DMS153 treated with DMSO at 0.1 percent for 48 hours (cell line): Measurements from ENCODE around the gene ANKRD28.
"Not testable (repeated sequence)": the region's sequence is repeated elsewhere in the genome, so short reads cannot be mapped to it uniquely, and the experiment has no call there.

Experiments used
- DNase-seq: peaks from one replicate; lab custom pipeline; 2025; ENCODE audit not compliant: unreplicated experiment; lab: John Stamatoyannopoulos, UW

The ANKRD28 gene

DNA sequence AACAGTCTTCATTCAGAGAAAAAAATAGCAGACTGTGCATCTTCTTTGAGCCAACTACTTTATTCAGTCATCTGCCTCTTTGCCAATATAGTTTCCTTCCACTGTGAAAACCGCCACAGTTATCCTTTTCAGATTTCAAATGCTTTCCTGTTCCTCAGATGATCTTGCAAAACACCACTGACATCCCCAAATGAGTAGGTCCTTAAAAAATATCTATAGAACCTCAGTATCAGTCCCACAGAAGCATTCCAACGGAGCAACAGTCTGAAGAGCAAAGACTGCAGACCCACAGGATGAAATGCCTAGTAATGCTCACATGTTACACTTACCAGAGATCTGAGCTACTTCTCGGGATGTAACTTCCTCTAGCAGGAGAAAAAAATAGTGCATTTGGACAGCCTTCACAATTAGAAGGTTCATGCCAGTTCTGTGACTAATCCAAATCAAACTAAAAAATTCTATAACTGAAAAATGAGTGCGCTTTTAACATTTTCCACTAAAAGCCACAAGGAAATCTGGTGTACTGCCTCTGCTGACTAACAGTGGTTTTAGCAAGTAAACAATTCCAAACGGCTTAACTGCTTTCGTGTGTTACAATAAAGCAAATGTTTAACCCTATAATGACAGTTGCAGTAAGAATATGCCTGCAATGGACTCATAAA is at the start of gene ANKRD28:
TSS of gene ANKRD28 (minus strand) at position 338 of the 662 bp plus-strand sequence. CDS start 1,458 bp downstream, outside the sequence.
- no peak for DNase-seq

GRCh38 chr3:15847239-15847638 is 49.5 kb upstream of the ANKRD28 start:
- no peak for DNase-seq

- DNase-seq = no peak
Measured at GRCh38 chr3:15846606-15847005, 48.8 kb upstream of the ANKRD28 start.

- no peak for DNase-seq
Measured at GRCh38 chr3:15845475-15845874, 47.7 kb upstream of the ANKRD28 start.

GRCh38 chr3:15844889-15845288 is 47.1 kb upstream of the ANKRD28 start:
- no peak for DNase-seq

GRCh38 chr3:15841091-15841973 is 43.6 kb upstream of the ANKRD28 start:
- not testable (repeated sequence) for DNase-seq

DNA sequence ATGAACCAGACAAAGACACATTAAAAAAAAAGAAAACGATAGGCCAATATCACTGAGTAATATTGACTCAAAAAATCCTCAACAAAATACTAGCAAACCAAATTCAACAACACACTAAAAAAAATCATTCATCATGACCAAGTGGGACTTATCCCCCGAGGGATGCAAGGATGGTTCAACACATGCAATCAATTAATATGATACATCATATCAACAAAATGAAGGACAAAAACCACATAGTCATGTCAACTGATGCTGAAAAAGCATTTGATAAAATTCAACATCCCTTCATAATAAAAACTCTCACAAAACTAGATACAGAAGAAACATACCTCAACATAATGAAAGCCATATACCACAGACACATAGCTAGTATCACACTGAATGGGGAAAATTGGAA is 41.8 kb upstream of the ANKRD28 start:
- DNase-seq = no peak

DNA sequence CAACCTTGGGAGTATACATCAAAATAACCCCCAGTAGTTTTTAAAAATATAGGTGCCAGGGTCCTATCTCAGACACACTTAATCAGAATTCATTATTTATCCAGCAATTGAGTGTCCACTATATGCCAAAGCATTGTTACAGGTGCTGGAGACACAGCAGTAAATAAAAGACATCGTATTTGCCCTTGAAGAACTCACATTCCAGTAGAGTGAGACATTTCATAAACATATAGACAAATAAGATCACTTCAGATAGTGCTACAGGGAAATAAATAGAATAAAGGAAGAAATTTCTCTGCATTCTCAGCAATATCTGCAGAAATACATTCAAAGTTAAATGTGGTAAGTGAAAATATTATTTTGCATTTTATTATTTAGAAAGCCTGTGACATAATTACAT is 34.1 kb upstream of the ANKRD28 start:
- DNase-seq = no peak

GRCh38 chr3:15825016-15825415 is 27.2 kb upstream of the ANKRD28 start:
- DNase-seq = no peak

- no peak for DNase-seq
Measured at GRCh38 chr3:15823092-15823491, 25.3 kb upstream of the ANKRD28 start.

DNA sequence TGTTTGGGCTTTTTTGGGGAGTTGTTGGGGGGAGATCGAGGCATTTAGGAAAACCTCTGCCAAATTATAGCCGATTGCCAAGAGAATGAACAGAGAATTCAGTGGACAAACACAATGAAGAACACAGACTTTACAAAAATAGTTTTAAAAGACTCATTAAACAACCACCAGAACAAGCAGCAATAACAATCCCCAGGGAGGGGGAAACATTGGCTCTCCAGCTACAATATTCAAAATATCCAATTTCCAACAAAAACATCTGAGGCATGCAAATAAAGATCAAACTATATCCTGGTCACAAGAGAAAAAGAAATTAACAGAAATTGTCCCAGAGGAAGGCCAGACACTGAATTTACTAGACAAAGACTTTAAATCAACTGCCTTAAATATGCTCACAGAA is 24.5 kb upstream of the ANKRD28 start:
- no peak for DNase-seq

DNA sequence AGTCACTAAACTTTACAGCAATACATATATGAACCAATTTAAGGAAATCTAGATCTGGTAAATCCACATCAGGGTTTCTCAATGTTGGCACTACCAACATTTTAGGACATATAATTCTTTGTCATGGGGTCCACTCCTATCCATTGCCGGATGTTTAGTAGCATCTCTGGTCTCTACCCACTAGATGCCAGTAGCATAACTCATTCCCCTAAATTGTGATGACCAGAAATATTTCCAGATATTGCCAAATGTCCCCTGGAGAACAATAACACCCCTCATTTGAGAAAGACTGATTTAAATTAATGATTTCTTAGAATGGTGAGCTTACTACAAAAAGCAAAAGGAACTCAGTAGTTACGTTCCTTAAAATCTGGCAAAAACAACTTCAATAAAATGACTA is 23.1 kb upstream of the ANKRD28 start:
- no peak for DNase-seq

DNA sequence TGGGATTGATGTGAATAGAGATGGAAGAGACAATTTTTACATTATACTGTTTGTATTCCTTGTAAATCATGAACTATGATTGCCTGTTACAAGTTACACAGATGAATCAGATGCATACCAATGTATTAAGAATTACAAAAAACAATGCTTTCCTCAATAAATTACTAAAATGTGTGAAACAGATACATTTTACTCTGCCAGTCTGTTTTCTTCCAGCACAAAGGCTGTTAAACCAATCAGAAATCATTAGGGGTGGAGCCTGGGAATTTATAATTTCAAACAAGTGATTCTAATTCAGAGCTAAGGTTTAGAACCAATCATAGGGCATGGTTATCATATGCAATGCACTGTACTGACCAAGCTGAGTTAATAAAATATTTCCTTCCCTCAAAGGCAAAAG is 21.8 kb upstream of the ANKRD28 start:
- DNase-seq = no peak

DNA sequence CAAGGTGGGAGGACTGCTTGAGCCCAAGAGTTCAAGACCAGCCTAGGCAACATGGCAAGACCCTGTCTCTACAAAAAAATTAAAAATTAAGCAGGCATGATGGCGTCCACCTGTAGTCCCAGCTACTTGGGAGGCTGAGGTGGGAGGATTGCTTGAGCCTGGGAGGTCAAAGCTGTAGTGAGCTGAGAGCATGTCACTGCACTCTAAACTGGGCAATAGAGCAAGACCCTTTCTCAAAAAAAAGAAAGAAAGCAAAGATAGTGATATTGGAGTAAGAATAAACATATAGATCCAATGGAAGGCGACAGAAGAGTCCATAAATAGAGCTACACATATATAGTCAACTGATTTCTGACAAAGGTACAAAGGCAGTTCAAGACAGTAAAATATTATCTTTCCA is 21.3 kb upstream of the ANKRD28 start:
- DNase-seq = no peak

GRCh38 chr3:15815696-15816095 is 17.9 kb upstream of the ANKRD28 start:
- DNase-seq = no peak

- DNase-seq = not testable (repeated sequence)
Measured at GRCh38 chr3:15813079-15813478, 15.3 kb upstream of the ANKRD28 start.

DNA sequence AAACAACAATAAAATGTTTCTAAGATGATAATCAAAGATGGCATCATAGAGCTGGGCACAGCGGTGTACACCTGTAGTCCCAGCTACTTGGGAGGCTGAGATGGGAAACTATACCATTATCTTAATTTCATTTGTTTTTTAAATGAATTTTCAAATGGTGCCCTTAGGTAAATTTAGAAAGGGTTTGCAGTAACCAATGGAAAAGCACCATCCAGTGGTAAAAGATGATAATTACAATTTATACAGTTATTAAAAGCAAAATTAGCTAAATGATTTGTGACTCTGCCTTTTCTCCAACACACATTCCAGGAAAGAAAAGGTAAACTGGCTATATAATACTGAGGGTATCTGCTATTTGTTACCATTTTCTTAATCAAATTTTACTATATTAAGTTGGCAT is 14.4 kb upstream of the ANKRD28 start:
- no peak for DNase-seq

DNA sequence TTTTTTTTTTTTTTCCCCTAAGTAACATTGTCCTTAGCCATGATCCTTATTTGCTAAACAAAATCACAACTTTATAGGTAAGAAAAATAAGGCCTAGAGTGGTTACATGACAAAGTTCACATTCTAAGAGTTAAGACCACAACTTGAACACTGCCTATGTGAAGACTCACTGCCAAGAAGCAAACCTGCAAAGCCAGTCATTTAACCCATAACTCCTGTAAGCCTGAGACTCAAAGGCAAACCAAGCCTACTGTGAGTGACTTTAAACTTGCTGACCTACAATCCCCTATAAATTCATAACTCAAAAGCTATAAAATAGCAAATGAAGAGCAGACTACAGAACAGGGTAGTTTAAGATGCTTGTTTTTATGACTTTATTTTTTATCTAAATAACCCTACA is 12.9 kb upstream of the ANKRD28 start:
- no peak for DNase-seq

DNA sequence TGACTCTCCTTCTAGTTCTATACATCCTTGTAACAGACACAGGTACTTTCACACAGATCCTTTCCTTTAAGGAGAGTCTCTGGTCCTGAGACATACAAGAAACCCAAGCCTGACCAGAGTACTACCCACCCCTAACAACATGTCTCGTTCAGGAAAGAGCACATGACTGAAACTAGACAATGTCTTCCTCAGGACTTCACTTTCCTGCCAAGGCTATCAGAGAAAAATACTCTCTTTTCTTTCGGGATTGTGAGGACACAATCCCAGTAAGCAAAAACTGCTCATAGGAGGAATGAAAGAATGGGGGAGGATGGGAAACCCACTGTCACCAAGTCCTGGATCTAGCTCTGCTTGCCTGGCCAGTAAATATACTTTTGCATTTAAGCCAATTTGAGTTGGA is 11.5 kb upstream of the ANKRD28 start:
- no peak for DNase-seq

- no peak for DNase-seq
Measured at GRCh38 chr3:15808679-15809310, 11.0 kb upstream of the ANKRD28 start.

DNA sequence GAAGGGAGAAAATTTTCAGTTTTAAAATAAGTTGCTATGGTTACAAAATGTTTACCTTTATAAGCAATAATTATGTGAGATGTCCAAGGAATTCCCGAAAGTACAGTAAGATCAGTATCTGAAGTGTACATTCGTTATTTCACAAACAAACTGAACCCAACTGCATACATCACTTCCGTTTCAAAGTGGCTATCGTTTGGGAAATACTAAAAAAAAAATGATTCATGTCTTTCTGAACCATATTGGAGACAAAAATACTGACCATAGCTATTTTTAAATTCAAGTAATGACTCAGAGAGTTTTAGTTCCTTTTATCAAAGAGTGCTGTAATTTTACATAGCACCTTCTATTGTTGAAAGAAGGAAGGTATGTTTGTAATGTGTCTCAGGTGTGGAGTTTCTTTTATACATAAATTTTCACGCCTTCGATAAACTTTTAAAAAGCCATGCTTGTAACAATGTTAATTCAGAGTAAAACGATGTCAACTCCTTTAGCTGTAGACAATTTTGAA is 8.0 kb upstream of the ANKRD28 start:
- no peak for DNase-seq
